ENCODE results near the gene NPW.

Gene NPW

GRCh38 chr16:2019518-2019920 lies at the start of gene NPW:
TSS of gene NPW (plus strand) at chr16:2019785.
- DNase-seq = no peak

- DNase-seq = peak; percentile 82
Observed at GRCh38 chr16:1971796-1972489, 47.6 kb upstream of the NPW start, which contains the start of gene TBL3. TSS of gene TBL3 (plus strand) at chr16:1972053. CDS start at chr16:1972165, 112 bp downstream.

- DNase-seq = no peak
Observed at GRCh38 chr16:1972490-1972877, 47.1 kb upstream of the NPW start.

GRCh38 chr16:1973461-1974156 lies 46.0 kb upstream of the NPW start:
- DNase-seq = no peak

- no peak for DNase-seq
Observed at GRCh38 chr16:1974157-1975070, 45.2 kb upstream of the NPW start.

- DNase-seq = no peak
Observed at GRCh38 chr16:1975432-1976215, 44.0 kb upstream of the NPW start.

GRCh38 chr16:1976216-1976520 lies 43.4 kb upstream of the NPW start:
- DNase-seq = no peak

GRCh38 chr16:1976951-1977874 lies 42.4 kb upstream of the NPW start:
- no peak for DNase-seq

- DNase-seq = no peak
Observed at GRCh38 chr16:1977875-1978268, 41.7 kb upstream of the NPW start.

GRCh38 chr16:1978476-1979120 lies 41.0 kb upstream of the NPW start:
- DNase-seq = no peak

- no peak for DNase-seq
Observed at GRCh38 chr16:1979271-1980029, 40.1 kb upstream of the NPW start.

- no peak for DNase-seq
Observed at GRCh38 chr16:1980030-1980769, 39.4 kb upstream of the NPW start.

- DNase-seq = no peak
Observed at GRCh38 chr16:1980770-1981087, 38.9 kb upstream of the NPW start.

- no peak for DNase-seq
Observed at GRCh38 chr16:1981398-1981836, 38.2 kb upstream of the NPW start, which contains the start of gene NOXO1. TSS of gene NOXO1 (minus strand) at chr16:1981469. CDS start at chr16:1981179, 290 bp downstream.

GRCh38 chr16:1982013-1982433 lies 37.6 kb upstream of the NPW start:
- no peak for DNase-seq

GRCh38 chr16:1982991-1983543 lies 36.5 kb upstream of the NPW start:
- no peak for DNase-seq

GRCh38 chr16:1983544-1984346 lies 35.8 kb upstream of the NPW start, which contains the start of gene GFER:
TSS of gene GFER (plus strand) at chr16:1984193. CDS start at chr16:1984219, 26 bp downstream.
- peak; percentile 79 for DNase-seq

Data from amniotic stem cell (primary cell).